ENCODE measurements around the gene DDX3X. TPM values are rescaled to one million over a fixed set of nuclear protein-coding genes. Genes with fewer than 3 reads are reported as not detected.
"Not testable (repeated sequence)": the region's sequence is repeated elsewhere in the genome, so short reads cannot be mapped to it uniquely, and the experiment has no call there.

Gene DDX3X
- total RNA-seq, 2 donors from 2014 or later, result 218 to 274 TPM

GRCh38 chrX:41394293-41394692, 60.3 kb downstream of the DDX3X start:
- DNase-seq, result no peak
- Histone ChIP-seq H3K27ac (ENCODE audit: low read depth, low read length) (no peak overlapping the region), H3K9me3 (ENCODE audit: control insufficient read depth, low read length) (no peaks in the 10 kb centered on the region), H3K4me3 (ENCODE audit: low read length) (no peak overlapping the region), H3K9ac (ENCODE audit: extremely low read depth, low read length, poor library complexity, severe bottlenecking) (no peak overlapping the region), H3K36me3 (ENCODE audit: control insufficient read depth, insufficient read depth, low read length) (no peaks in the 10 kb centered on the region), H3K4me1 (ENCODE audit: control insufficient read depth, insufficient read depth, low read length) (no peaks in the 10 kb centered on the region), H3K27me3 (ENCODE audit: control insufficient read depth, insufficient read depth, low read length, poor library complexity, severe bottlenecking) (no peaks in the 10 kb centered on the region)
- no peaks in the 10 kb centered on the region for H3K4me1 Mint-ChIP-seq
- H3K27me3 Mint-ChIP-seq (ENCODE audit: insufficient read depth), result no peaks in the 10 kb centered on the region
- no peak overlapping the region for H3K27ac Mint-ChIP-seq
- WGBS, 2 experiments (ENCODE audit: insufficient coverage in 1 of 2, insufficient read length in 1 of 2), result 87% methylated on average over 7 of the region's 8 CpGs; no CpG with 5 or more reads in 1 of the 2 experiments
- H3K36me3 Mint-ChIP-seq (ENCODE audit: low read depth), result no peaks in the 10 kb centered on the region
- H3K9me3 Mint-ChIP-seq, result peaks cover 57% of the 10 kb centered on the region
- no peak for TF ChIP-seq CTCF (conservative IDR thresholded peaks at IDR 0.05)
- no peak overlapping the region for H3K4me3 Mint-ChIP-seq

GRCh38 chrX:41397219-41397618, 63.3 kb downstream of the DDX3X start:
- peaks cover 52% of the 10 kb centered on the region for H3K9me3 Mint-ChIP-seq
- no peaks in the 10 kb centered on the region for H3K27me3 Mint-ChIP-seq (ENCODE audit: insufficient read depth)
- 100% methylated on average over 3 of the region's 3 CpGs for WGBS, 2 experiments (ENCODE audit: insufficient coverage in 1 of 2, insufficient read length in 1 of 2)

GRCh38 chrX:41397768-41398167, 63.8 kb downstream of the DDX3X start:
- DNase-seq, result no peak
- no peaks in the 10 kb centered on the region for H3K36me3 ChIP-seq (ENCODE audit: control insufficient read depth, insufficient read depth, low read length)
- H3K9me3 ChIP-seq (ENCODE audit: control insufficient read depth, low read length), result no peaks in the 10 kb centered on the region
- no peaks in the 10 kb centered on the region for H3K27me3 ChIP-seq (ENCODE audit: control insufficient read depth, insufficient read depth, low read length, poor library complexity, severe bottlenecking)
- H3K27ac ChIP-seq (ENCODE audit: low read depth, low read length), result no peak overlapping the region
- Mint-ChIP-seq H3K4me1 (no peaks in the 10 kb centered on the region), H3K36me3 (ENCODE audit: low read depth) (no peaks in the 10 kb centered on the region), H3K9me3 (peaks cover 56% of the 10 kb centered on the region), H3K27me3 (ENCODE audit: insufficient read depth) (no peaks in the 10 kb centered on the region), H3K4me3 (no peak overlapping the region), H3K27ac (no peak overlapping the region)
- no peak overlapping the region for H3K4me3 ChIP-seq (ENCODE audit: low read length)
- no peak for TF ChIP-seq CTCF (conservative IDR thresholded peaks at IDR 0.05)
- WGBS, 2 experiments (ENCODE audit: insufficient coverage in 1 of 2, insufficient read length in 1 of 2), result 96 to 100% methylated on average over 1 to 2 of the region's 2 CpGs
- no peak overlapping the region for H3K9ac ChIP-seq (ENCODE audit: extremely low read depth, low read length, poor library complexity, severe bottlenecking)
- no peaks in the 10 kb centered on the region for H3K4me1 ChIP-seq (ENCODE audit: control insufficient read depth, insufficient read depth, low read length)

More at GRCh38 chrX:41397219-41397618, 63.3 kb downstream of the DDX3X start:
- Histone ChIP-seq H3K27me3 (ENCODE audit: control insufficient read depth, insufficient read depth, low read length, poor library complexity, severe bottlenecking) (no peaks in the 10 kb centered on the region), H3K9ac (ENCODE audit: extremely low read depth, low read length, poor library complexity, severe bottlenecking) (no peak overlapping the region), H3K36me3 (ENCODE audit: control insufficient read depth, insufficient read depth, low read length) (no peaks in the 10 kb centered on the region), H3K27ac (ENCODE audit: low read depth, low read length) (no peak overlapping the region), H3K4me3 (ENCODE audit: low read length) (no peak overlapping the region), H3K9me3 (ENCODE audit: control insufficient read depth, low read length) (no peaks in the 10 kb centered on the region), H3K4me1 (ENCODE audit: control insufficient read depth, insufficient read depth, low read length) (no peaks in the 10 kb centered on the region)
- DNase-seq, result no peak
- Mint-ChIP-seq H3K4me1 (no peaks in the 10 kb centered on the region), H3K4me3 (no peak overlapping the region), H3K36me3 (ENCODE audit: low read depth) (no peaks in the 10 kb centered on the region), H3K27ac (no peak overlapping the region)
- TF ChIP-seq CTCF (conservative IDR thresholded peaks at IDR 0.05), result no peak

GRCh38 chrX:41402556-41402955, 68.6 kb downstream of the DDX3X start:
- H3K36me3 Mint-ChIP-seq (ENCODE audit: low read depth); H3K27me3 Mint-ChIP-seq (ENCODE audit: insufficient read depth); H3K27ac ChIP-seq (ENCODE audit: low read depth, low read length); H3K4me3 ChIP-seq (ENCODE audit: low read length); H3K27me3 ChIP-seq (ENCODE audit: control insufficient read depth, insufficient read depth, low read length, poor library complexity, severe bottlenecking); H3K4me3 Mint-ChIP-seq; H3K27ac Mint-ChIP-seq; H3K4me1 Mint-ChIP-seq; H3K9me3 ChIP-seq (ENCODE audit: control insufficient read depth, low read length); H3K9ac ChIP-seq (ENCODE audit: extremely low read depth, low read length, poor library complexity, severe bottlenecking); H3K4me1 ChIP-seq (ENCODE audit: control insufficient read depth, insufficient read depth, low read length); DNase-seq; H3K36me3 ChIP-seq (ENCODE audit: control insufficient read depth, insufficient read depth, low read length): not testable (repeated sequence)
- 100% methylated on average over 1 of the region's 2 CpGs; no CpG with 5 or more reads in 1 of the 2 experiments for whole genome bisulfite sequencing, 2 experiments (ENCODE audit: insufficient coverage in 1 of 2, insufficient read length in 1 of 2)
- peaks cover 56% of the 10 kb centered on the region for H3K9me3 Mint-ChIP-seq
